NCI-H524 treated with DMSO at 0.1 percent for 48 hours (cell line): ENCODE results near the gene SLC2A9.
"Not testable (repeated sequence)": the region's sequence is repeated elsewhere in the genome, so short reads cannot be mapped to it uniquely, and the experiment has no call there.

Source experiments
- DNase-seq: peaks from one replicate; lab custom pipeline; 2025; lab: John Stamatoyannopoulos, UW

SLC2A9 gene

DNA sequence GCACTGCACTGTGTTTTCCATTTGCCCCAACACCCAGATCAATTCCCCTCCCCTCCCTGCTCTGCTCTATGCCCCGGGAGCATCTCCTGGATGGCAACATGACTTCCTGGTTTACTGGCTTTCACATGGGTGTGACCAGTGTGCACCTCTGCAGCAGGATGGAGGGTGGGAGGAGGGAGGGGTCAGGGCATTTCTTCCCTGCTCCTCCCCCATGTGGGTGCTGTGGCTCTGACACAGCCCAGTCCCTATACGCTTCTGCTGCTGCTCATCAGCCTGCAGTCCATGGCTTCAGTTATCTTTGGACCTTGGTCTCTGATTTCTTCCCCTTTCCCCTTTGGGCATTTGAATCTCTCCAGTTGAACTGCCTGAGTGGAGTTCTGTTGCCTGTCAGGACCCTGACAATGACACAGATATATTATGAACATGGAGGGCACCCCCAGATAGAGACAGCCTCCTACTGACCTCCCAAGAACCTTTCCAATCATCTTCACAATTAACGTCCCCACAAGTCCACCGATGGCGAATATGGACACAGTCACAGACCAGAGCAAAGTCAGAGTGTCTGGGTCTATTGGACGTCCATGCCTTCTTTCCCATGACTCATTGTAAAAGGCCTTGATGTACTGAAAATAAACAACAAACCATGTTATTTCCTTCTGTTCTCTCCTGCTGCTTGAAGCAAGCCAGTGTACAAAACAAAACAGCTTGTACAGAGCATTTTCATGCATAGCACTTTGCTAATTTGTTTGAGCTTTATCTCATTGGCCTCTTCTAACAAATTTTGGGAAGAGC, 24.8 kb downstream of the SLC2A9 start:
- no peak for DNase-seq

- DNase-seq: no peak
These were observed 26.9 kb downstream of the SLC2A9 start for GRCh38 chr4:9994246-9994847.

DNA sequence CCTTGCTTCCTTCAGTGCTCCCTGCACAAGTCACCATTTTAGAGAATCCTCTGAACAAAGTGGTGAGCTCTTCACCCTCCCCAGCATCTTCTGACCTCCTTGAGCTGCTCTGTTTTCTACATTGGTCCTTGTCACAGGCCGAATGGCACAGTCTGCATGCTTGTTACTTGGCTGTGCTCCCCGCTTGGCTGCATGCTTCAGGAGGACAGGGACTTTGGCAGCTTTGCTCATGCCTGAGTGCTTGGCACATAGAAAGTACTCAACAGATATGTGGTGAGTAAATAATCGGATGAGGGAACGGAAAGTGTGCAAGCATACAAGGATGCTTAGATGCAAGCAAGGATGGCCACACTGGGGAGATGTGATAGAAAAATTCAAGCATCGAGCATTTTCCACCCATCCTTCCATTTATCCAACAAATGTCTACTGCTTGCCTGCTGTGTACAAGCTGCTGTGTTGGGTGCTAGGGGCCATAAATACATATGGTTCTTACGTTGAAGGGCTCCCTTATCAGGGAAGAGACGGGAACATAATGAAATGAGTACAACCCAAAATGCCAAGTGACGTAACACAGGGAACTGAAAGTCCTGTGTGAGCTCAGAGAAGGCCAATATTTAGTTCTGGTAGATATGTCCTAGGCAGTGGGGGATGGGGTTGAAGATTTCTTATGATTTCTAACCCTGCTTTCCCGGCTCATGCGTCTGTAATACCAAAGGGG, 31.2 kb downstream of the SLC2A9 start:
- no peak for DNase-seq

DNA sequence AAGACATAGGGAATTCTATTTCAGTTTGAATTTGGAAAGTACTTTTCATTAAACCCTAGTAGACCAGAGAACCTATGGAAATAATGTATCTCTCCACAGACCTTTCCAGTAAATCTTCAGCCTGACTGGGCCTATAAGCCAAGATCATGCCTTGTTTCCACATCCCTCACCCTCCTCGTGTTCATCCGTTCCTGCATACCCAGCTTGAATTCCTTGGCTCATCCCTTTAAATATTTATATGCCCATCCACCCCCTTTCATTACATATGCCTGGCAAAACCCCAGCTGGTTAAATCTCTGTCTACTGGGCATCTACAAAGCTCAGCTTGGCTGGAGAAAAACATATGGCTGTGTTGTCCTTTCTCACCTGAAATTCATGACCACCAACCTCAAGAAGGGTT, 32.4 kb downstream of the SLC2A9 start:
- no peak for DNase-seq

DNA sequence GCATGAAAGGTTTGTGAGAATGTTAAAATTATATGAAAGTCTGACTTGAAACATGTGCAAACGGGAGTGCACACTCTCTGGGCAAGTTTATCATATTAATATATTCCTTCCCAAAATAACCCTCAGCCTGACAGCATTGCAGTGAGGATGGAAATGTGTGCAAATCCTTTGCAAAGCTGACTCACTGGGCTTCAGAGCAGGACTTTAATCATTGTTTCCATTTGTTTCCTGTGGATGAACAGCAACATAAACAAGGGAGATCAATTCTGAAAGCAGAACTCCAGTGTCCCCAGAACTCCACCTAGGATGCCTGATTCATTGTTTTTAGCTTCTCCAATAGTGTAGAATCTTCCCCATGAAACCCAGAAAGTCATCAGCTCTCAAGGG, 32.9 kb downstream of the SLC2A9 start:
- no peak for DNase-seq

DNA sequence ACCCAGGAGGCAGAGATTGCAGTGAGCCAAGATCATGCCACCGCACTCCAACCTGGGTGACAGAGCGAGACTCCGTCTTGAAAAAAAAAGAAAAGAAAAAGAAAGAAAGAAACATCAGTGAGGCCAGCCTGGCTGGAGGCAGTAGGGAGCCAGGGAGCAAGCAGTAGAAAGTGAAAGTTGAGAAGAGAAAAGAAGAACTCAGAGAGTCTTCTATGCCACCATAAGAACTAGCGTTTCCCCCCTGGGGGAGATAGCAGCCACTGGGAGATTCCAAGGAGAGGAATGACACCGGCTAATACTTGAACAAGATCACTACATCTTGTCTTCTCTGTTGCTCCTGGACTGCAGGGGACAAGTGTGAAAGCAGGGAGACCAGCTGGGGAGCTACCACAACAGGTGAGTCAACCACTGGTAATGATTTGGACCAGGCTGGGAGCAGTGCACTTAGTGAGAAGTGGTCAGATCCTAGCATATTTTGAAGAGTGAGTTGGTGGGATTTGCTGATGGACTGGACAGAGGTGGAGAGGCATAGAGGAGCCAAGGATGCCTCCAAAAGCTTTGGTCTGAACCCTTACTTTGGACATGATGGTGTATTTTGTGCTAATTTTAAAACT, 33.4 kb downstream of the SLC2A9 start:
- no peak for DNase-seq

- DNase-seq: no peak
These were observed 36.7 kb downstream of the SLC2A9 start for GRCh38 chr4:9984621-9985020.

DNA sequence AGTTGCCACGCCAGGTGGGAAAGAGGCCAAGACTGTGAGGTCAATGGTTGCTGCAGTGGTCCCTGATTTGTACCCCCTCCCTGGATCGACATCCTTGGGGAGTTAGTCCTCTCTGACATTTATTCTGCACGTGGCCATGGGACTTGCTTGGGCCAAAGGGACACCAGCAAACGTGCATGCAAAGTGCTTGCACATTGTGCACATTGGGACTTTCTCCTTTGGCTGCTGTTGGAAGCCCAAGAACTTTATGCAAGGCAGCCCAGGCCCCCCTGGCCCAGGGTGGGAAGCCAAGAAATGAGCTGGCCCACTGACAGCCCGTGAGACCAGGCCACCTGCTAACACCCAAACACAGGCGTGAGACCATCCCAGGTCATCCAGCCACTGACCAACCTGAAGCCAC, 38.1 kb downstream of the SLC2A9 start:
- no peak for DNase-seq

- not testable (repeated sequence) for DNase-seq
These were observed 39.4 kb downstream of the SLC2A9 start for GRCh38 chr4:9981899-9982298.

- no peak for DNase-seq
These were observed 40.4 kb downstream of the SLC2A9 start for GRCh38 chr4:9980898-9981297.

- DNase-seq: no peak
These were observed 42.1 kb downstream of the SLC2A9 start for GRCh38 chr4:9979101-9979701.

DNA sequence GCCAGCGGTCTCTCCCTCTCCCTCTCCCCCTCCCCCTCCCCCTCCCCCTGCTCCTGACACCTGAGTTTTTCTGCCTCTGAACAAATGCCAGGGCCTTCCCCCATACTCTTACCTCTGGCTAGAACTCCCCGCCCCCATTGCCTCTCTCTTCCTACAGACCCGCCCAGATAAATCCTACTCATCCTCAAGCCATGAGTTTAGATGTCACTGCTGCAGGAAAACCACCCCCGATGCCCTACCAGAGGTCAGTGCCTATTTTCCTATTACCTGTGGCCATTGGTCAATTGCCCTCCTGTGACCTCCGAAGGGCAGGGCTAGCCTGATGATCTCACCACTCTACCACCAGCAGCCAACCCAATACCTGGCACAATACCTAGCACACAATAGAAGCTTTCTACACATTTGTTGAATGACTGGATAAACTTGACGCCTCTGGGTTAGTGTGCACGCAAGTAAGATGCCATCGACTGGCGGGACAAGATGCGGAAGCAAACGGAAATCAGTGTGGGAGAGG, 43.7 kb downstream of the SLC2A9 start:
- DNase-seq: no peak

- DNase-seq: no peak
These were observed 44.5 kb downstream of the SLC2A9 start for GRCh38 chr4:9976781-9977180.

- no peak for DNase-seq
These were observed 45.0 kb downstream of the SLC2A9 start for GRCh38 chr4:9976293-9976692.

GRCh38 chr4:9971711-9972110, 49.6 kb downstream of the SLC2A9 start:
- DNase-seq: no peak

GRCh38 chr4:9970399-9971011, 50.8 kb downstream of the SLC2A9 start:
- DNase-seq: no peak

GRCh38 chr4:9969526-9970398, 51.5 kb downstream of the SLC2A9 start:
- no peak for DNase-seq

- DNase-seq: no peak
These were observed 52.8 kb downstream of the SLC2A9 start for GRCh38 chr4:9968472-9968871.

DNA sequence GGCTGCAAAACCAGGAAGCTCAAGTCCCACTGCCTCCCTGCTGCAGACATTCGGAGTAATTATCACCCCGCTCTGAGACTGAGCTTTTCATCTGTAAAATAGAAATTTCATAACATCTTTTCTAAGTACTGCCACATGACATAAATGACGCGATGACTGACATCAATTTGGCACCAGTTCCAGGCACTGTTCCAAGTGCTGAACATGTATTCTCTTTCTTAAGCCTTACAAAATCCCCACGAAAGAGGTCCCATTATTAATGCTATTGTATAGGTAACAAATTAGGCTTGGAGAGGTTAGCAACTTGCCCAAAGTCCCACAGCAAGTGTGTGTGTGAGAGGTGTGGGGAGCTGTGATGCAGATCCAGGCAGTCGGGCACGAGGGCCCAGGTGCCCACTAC, 56.4 kb downstream of the SLC2A9 start:
- no peak for DNase-seq

- no peak for DNase-seq
These were observed 58.0 kb downstream of the SLC2A9 start for GRCh38 chr4:9963328-9963727.
